H9 (cell line): Measurements from ENCODE around the gene CRELD2. TPM values are rescaled to one million over a fixed set of nuclear protein-coding genes. Genes with fewer than 3 reads are reported as not detected.
A peak's percentile ranks its signal among the peaks of the same experiment; 100 is the strongest.

Source experiments
- DNase-seq: peaks from one replicate; pipeline ENCODE4 v3.0.0-alpha.2; 2017
- H2AFZ ChIP-seq: one replicate; pipeline ENCODE4 v1.6.1; 2013; ENCODE audit warnings: mild to moderate bottlenecking, low read length, control low read depth, moderate library complexity
- H2AK5ac ChIP-seq: 2 replicates; pipeline ENCODE4 v1.6.1; 2013; ENCODE audit warnings: low read length, control low read depth, mixed read lengths; ENCODE audit not compliant: insufficient read length
- H2BK120ac ChIP-seq: one replicate; pipeline ENCODE4 v1.6.1; 2013; ENCODE audit warnings: low read depth, mild to moderate bottlenecking, low read length, control low read depth, inconsistent platforms; ENCODE audit not compliant: poor library complexity, severe bottlenecking
- H2BK12ac ChIP-seq: 2 replicates; pipeline ENCODE4 v1.6.1; 2013; ENCODE audit warnings: low read length, control low read depth, mixed read lengths, low read depth; ENCODE audit not compliant: insufficient read length
- H2BK15ac ChIP-seq: 2 replicates; pipeline ENCODE4 v1.6.1; 2013; ENCODE audit warnings: low read depth, low read length, control low read depth
- H2BK20ac ChIP-seq: one replicate; pipeline ENCODE4 v1.6.1; 2013; ENCODE audit warnings: low read depth, mild to moderate bottlenecking, low read length, control low read depth, inconsistent platforms; ENCODE audit not compliant: poor library complexity, severe bottlenecking
- H2BK5ac ChIP-seq: 2 replicates; pipeline ENCODE4 v1.6.1; 2013; ENCODE audit warnings: low read length, control low read depth, mixed read lengths; ENCODE audit not compliant: insufficient read length
- H3K14ac ChIP-seq: 2 replicates; pipeline ENCODE4 v1.6.1; 2013; ENCODE audit warnings: low read length, control low read depth; ENCODE audit not compliant: insufficient read depth
- H3K18ac ChIP-seq: 2 replicates; pipeline ENCODE4 v1.6.1; 2013; ENCODE audit warnings: low read depth, mild to moderate bottlenecking, mixed read lengths, low read length, control low read depth; ENCODE audit not compliant: insufficient read length
- H3K23ac ChIP-seq: 2 replicates; pipeline ENCODE4 v1.6.1; 2013; ENCODE audit warnings: low read length, control low read depth, mixed read lengths, low read depth; ENCODE audit not compliant: insufficient read length
- H3K23me2 ChIP-seq: 2 replicates; pipeline ENCODE4 v1.6.1; 2013; ENCODE audit warnings: low read depth, mild to moderate bottlenecking, mixed read lengths, low read length, control low read depth; ENCODE audit not compliant: insufficient read length, poor library complexity, severe bottlenecking
- H3K27ac ChIP-seq: 2 replicates; pipeline ENCODE4 v1.5.1; 2013; ENCODE audit warnings: low read length, control low read depth, mixed read lengths, low read depth; ENCODE audit not compliant: insufficient read length
- H3K27me3 ChIP-seq: 2 replicates; pipeline ENCODE4 v1.6.1; 2013; ENCODE audit warnings: low read length, control low read depth, inconsistent platforms; ENCODE audit not compliant: insufficient read depth
- H3K4ac ChIP-seq: 2 replicates; pipeline ENCODE4 v1.6.1; 2013; ENCODE audit warnings: low read depth, mild to moderate bottlenecking, control low read depth, inconsistent platforms, low read length, moderate library complexity
- H3K4me1 ChIP-seq: 2 replicates; pipeline ENCODE4 v1.6.1; 2013; ENCODE audit warnings: low read length, control low read depth, inconsistent platforms; ENCODE audit not compliant: insufficient read depth
- H3K4me2 ChIP-seq: 2 replicates; pipeline ENCODE4 v1.6.1; 2013; ENCODE audit warnings: low read length, control low read depth, mixed read lengths; ENCODE audit not compliant: insufficient read length, insufficient read depth
- H3K56ac ChIP-seq: 2 replicates; pipeline ENCODE4 v1.6.1; 2013; ENCODE audit warnings: low read depth, mild to moderate bottlenecking, mixed read lengths, low read length, control low read depth; ENCODE audit not compliant: insufficient read length
- H3K79me1 ChIP-seq: 2 replicates; pipeline ENCODE4 v1.6.1; 2013; ENCODE audit warnings: low read depth, mild to moderate bottlenecking, moderate library complexity, low read length, control low read depth, inconsistent platforms; ENCODE audit not compliant: insufficient read depth, poor library complexity, severe bottlenecking
- H3K79me2 ChIP-seq: 2 replicates; pipeline ENCODE4 v1.6.1; 2013; ENCODE audit warnings: low read length, control low read depth, inconsistent platforms; ENCODE audit not compliant: insufficient read depth
- H3K9ac ChIP-seq: 2 replicates; pipeline ENCODE4 v1.6.1; 2013; ENCODE audit warnings: low read length, control low read depth, mixed read lengths; ENCODE audit not compliant: insufficient read length; ENCODE audit errors: extremely low read depth
- H3K9me3 ChIP-seq: one replicate; pipeline ENCODE4 v1.6.1; 2013; ENCODE audit warnings: low read depth, low read length, inconsistent platforms; ENCODE audit not compliant: control insufficient read depth
- H3T11ph ChIP-seq: one replicate; pipeline ENCODE4 v1.6.1; 2013; ENCODE audit warnings: mild to moderate bottlenecking, low read length, control low read depth, inconsistent platforms
- H4K20me1 ChIP-seq: one replicate; pipeline ENCODE4 v1.6.1; 2013; ENCODE audit not compliant: control insufficient read depth, insufficient read length, insufficient read depth
- H4K5ac ChIP-seq: 2 replicates; pipeline ENCODE4 v1.6.1; 2013; ENCODE audit warnings: low read depth, mild to moderate bottlenecking, mixed read lengths, low read length, control low read depth; ENCODE audit not compliant: insufficient read length
- H4K8ac ChIP-seq: replicated peaks from 2 replicates; pipeline ENCODE4 v1.6.1; 2013; ENCODE audit warnings: low read length, control low read depth, mixed read lengths, low read depth; ENCODE audit not compliant: insufficient read length
- H4K91ac ChIP-seq: 2 replicates; pipeline ENCODE4 v1.6.1; 2013; ENCODE audit warnings: low read depth, mild to moderate bottlenecking, moderate library complexity, mixed read lengths, low read length, control low read depth; ENCODE audit not compliant: insufficient read length
- H3K27ac Mint-ChIP-seq, 3 experiments: 2 replicates in 2 of 3; 3 replicates in 1 of 3; pipeline ENCODE4 v1.8.0; 2020 to 2021; ENCODE audit warnings: mixed read lengths in 3 of 3, mild to moderate bottlenecking in 1 of 3, moderate library complexity in 1 of 3
- H3K27me3 Mint-ChIP-seq: 2 replicates; pipeline ENCODE4 v1.8.0; 2021; ENCODE audit warnings: low read depth, mild to moderate bottlenecking, moderate library complexity, mixed read lengths
- H3K36me3 Mint-ChIP-seq, 3 experiments: 2 replicates in 2 of 3; 3 replicates in 1 of 3; pipeline ENCODE4 v1.8.0; 2020 to 2021; ENCODE audit warnings: low read depth in 3 of 3, mixed read lengths in 3 of 3; ENCODE audit not compliant: insufficient read depth in 1 of 3
- H3K4me1 Mint-ChIP-seq, 2 experiments: 2 replicates each; pipeline ENCODE4 v1.8.0; 2020; ENCODE audit warnings: mixed read lengths in 2 of 2
- H3K4me3 Mint-ChIP-seq, 2 experiments: 2 replicates in 1 of 2; 3 replicates in 1 of 2; pipeline ENCODE4 v1.8.0; 2020 to 2021; ENCODE audit warnings: mild to moderate bottlenecking in 2 of 2, mixed read lengths in 2 of 2, moderate library complexity in 1 of 2
- H3K9me3 Mint-ChIP-seq, 2 experiments: 2 replicates in 1 of 2; 3 replicates in 1 of 2; pipeline ENCODE4 v1.8.0; 2020; ENCODE audit warnings: mild to moderate bottlenecking in 2 of 2, mixed read lengths in 2 of 2, moderate library complexity in 1 of 2
- WGBS: extraction: QIAGEN DNeasy Blood & Tissue Kit; methylation state at CpG from one replicate; pipeline ENCODE4 v1.1.7; 2013; ENCODE audit warnings: missing lambda C conversion rate, low lambda C conversion rate, mixed read lengths; ENCODE audit not compliant: insufficient read length; ENCODE audit errors: extremely low coverage; 5-methylcytosine and 5-hydroxymethylcytosine counted together
- total RNA-seq: library from RNA; stranded (reverse); gene quantifications from 2 replicates; pipeline ENCODE4 v1.2.1, GENCODE V29; 2021
- TF ChIP-seq, protein P1 (sequence below): fragments of 200-600 bp; sonication (generic); conservative IDR thresholded peaks from 3 replicates; pipeline ENCODE4 v1.8.0; 2021; ENCODE audit warnings: antibody characterized with exemption, mild to moderate bottlenecking

Gene CRELD2
- total RNA-seq, 1 experiment from 2014 or later, result 34.7 TPM

DNA sequence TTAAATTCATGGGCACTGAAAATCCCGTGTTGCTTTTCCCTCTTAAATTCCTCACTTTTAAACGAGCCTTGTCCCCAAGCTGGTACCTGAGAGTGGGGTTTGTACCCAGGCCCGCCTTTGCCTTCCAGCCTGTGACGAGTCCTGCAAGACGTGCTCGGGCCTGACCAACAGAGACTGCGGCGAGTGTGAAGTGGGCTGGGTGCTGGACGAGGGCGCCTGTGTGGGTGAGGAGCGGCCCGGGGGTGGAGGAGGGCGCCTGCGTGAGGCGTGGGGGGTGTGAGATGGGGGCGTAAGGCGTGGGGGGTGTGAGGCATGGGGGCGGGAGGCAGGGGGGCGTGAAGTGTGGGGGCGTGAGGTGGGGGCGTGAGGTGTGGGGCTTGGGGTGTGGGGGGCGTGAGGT lies 4.0 kb downstream of the CRELD2 start:
- no peak overlapping the region for H3K27ac ChIP-seq
- no peak overlapping the region for H3K4ac ChIP-seq
- TF ChIP-seq, protein P1, sequence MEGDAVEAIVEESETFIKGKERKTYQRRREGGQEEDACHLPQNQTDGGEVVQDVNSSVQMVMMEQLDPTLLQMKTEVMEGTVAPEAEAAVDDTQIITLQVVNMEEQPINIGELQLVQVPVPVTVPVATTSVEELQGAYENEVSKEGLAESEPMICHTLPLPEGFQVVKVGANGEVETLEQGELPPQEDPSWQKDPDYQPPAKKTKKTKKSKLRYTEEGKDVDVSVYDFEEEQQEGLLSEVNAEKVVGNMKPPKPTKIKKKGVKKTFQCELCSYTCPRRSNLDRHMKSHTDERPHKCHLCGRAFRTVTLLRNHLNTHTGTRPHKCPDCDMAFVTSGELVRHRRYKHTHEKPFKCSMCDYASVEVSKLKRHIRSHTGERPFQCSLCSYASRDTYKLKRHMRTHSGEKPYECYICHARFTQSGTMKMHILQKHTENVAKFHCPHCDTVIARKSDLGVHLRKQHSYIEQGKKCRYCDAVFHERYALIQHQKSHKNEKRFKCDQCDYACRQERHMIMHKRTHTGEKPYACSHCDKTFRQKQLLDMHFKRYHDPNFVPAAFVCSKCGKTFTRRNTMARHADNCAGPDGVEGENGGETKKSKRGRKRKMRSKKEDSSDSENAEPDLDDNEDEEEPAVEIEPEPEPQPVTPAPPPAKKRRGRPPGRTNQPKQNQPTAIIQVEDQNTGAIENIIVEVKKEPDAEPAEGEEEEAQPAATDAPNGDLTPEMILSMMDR, result no peak
- H4K91ac ChIP-seq, result no peak overlapping the region
- H3K9me3 Mint-ChIP-seq, result no peaks in the 10 kb centered on the region
- no peak overlapping the region for H2BK20ac ChIP-seq
- H3T11ph ChIP-seq, result no peak overlapping the region
- no peaks in the 10 kb centered on the region for H3K27me3 ChIP-seq
- H3K79me1 ChIP-seq, result no peaks in the 10 kb centered on the region
- H4K20me1 ChIP-seq, result no peaks in the 10 kb centered on the region
- H3K56ac ChIP-seq, result no peak overlapping the region
- peak overlapping the region in 1 of 3 experiments; percentile 53; a peak in 1 of 7 replicates for H3K27ac Mint-ChIP-seq
- no peaks in the 10 kb centered on the region for H3K9me3 ChIP-seq
- H2BK15ac ChIP-seq, result no peak overlapping the region
- no peak overlapping the region for H3K4me2 ChIP-seq
- no peak for DNase-seq
- no peak overlapping the region for H3K14ac ChIP-seq
- H3K9ac ChIP-seq, result no peak overlapping the region
- H3K23me2 ChIP-seq, result peaks cover 9% of the 10 kb centered on the region
- peaks cover 0 to 29% (median 11%) of the 10 kb centered on the region in 3 experiments; a peak in 6 of 7 replicates for H3K36me3 Mint-ChIP-seq
- no peak overlapping the region for H3K23ac ChIP-seq
- no peak overlapping the region for H2BK120ac ChIP-seq
- no peak overlapping the region for H2BK12ac ChIP-seq
- H3K4me1 ChIP-seq, result no peaks in the 10 kb centered on the region
- no peak overlapping the region for H3K18ac ChIP-seq
- H2AK5ac ChIP-seq, result no peak overlapping the region
- peaks cover 2% of the 10 kb centered on the region; the same call in 1 of the 2 replicates for H3K27me3 Mint-ChIP-seq
- WGBS, result no CpG with 5 or more reads among the region's 22 CpGs
- H4K8ac ChIP-seq, result no peak overlapping the region
- no peak overlapping the region for H4K5ac ChIP-seq
- no peak overlapping the region for H2AFZ ChIP-seq
- H3K79me2 ChIP-seq, result no peaks in the 10 kb centered on the region
- no peak overlapping the region for H3K4me3 Mint-ChIP-seq
- H2BK5ac ChIP-seq, result no peak overlapping the region
- H3K4me1 Mint-ChIP-seq, result peaks cover 3 to 8% of the 10 kb centered on the region in 2 experiments
